OCI-LY7 (cell line): Measurements from ENCODE around the gene ASB10.

Experiments used
- CTCF ChIP-seq: fragments of 200-600 bp; sonication (generic); conservative IDR thresholded peaks from 2 replicates; pipeline ENCODE4 v1.5.1; 2014; ENCODE audit warnings: mild to moderate bottlenecking, antibody characterized with exemption, low read length, moderate library complexity, mixed read lengths
- EZH2phosphoT487 ChIP-seq: fragments of 200-600 bp; sonication (generic); IDR thresholded peaks from 2 replicates; pipeline ENCODE4 v1.6.1; 2018; ENCODE audit warnings: low read depth, borderline replicate concordance, mild to moderate bottlenecking, mixed run types, antibody characterized with exemption, low read length, moderate library complexity, mixed read lengths

- TF ChIP-seq CTCF (no peak), EZH2phosphoT487 (no peak)
These were observed 4.5 kb upstream of the ASB10 start for GRCh38 chr7:151191544-151191943.
